ENCODE data around the gene CDKN2C.

Gene CDKN2C

DNA sequence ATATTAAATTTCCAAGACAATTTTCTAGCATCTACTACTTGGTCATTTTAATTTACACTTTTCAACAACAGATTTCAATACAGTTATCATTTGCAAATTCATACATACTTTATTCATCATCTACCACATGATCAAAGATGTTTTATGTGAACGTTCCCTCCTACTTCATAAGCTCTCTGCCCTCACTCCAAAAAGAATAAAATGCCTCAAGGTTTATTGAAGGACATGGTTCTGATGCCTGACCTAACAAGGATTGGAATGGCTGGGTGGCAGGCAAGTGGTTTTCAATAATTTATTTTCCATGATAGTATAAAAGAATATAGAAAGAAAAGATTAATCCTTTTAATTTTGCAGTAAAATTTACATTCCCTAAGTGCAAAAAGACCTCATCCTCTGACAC, 5.4 kb downstream of the CDKN2C start:
- in situ Hi-C loops (cut with MboI; ENCODE audit: low pct_unique_long_range_greater_than_20kb, low sequenced_read_pairs, unreplicated experiment): no loop called here
- TF ChIP-seq, protein P1, sequence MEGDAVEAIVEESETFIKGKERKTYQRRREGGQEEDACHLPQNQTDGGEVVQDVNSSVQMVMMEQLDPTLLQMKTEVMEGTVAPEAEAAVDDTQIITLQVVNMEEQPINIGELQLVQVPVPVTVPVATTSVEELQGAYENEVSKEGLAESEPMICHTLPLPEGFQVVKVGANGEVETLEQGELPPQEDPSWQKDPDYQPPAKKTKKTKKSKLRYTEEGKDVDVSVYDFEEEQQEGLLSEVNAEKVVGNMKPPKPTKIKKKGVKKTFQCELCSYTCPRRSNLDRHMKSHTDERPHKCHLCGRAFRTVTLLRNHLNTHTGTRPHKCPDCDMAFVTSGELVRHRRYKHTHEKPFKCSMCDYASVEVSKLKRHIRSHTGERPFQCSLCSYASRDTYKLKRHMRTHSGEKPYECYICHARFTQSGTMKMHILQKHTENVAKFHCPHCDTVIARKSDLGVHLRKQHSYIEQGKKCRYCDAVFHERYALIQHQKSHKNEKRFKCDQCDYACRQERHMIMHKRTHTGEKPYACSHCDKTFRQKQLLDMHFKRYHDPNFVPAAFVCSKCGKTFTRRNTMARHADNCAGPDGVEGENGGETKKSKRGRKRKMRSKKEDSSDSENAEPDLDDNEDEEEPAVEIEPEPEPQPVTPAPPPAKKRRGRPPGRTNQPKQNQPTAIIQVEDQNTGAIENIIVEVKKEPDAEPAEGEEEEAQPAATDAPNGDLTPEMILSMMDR (IDR thresholded peaks at IDR 0.05; ENCODE audit: extremely low read depth, insufficient read depth, missing control alignments): no peak
- no peak for DNase-seq (ENCODE audit: low spot score)

DNA sequence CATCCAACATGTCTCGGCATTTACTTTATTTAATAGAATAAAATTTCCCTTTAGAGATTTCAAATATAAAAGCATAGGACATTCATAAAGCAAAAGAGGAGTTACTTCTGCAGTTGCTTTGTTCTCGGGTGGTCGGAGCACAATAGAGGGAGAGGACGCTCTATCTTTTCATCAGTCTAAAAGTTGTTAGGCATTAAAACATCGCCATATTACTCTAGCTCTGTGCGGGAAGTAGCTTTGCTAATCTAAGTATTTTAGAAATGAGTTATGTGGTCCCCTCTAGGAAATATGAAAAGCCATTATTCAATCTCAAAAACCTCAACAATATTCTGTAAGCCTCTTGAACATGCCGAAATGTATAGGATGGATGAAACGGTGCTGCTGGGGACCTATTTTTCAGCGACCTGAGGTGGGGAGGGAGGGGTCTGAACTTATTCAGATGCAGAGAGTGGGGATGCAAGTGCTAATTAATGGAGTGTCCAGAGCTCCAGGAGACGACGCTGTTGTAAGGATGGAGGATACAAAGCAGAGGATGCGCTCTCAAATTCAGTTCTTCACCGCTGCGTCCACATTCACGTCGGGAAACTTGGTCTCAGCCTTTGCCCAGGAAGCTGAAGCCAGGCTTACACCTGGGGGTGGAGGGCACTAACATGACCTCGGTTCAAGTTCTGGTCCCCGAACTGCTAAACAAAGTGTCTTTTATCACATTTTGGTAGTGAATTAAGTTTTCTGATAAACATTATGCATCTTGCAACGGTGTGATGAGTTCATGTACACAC, 6.3 kb downstream of the CDKN2C start:
- no peak for DNase-seq (ENCODE audit: low spot score)
- TF ChIP-seq, protein P1 (IDR thresholded peaks at IDR 0.05; ENCODE audit: extremely low read depth, insufficient read depth, missing control alignments): no peak
- in situ Hi-C loops (cut with MboI; ENCODE audit: low pct_unique_long_range_greater_than_20kb, low sequenced_read_pairs, unreplicated experiment): no loop called here

DNA sequence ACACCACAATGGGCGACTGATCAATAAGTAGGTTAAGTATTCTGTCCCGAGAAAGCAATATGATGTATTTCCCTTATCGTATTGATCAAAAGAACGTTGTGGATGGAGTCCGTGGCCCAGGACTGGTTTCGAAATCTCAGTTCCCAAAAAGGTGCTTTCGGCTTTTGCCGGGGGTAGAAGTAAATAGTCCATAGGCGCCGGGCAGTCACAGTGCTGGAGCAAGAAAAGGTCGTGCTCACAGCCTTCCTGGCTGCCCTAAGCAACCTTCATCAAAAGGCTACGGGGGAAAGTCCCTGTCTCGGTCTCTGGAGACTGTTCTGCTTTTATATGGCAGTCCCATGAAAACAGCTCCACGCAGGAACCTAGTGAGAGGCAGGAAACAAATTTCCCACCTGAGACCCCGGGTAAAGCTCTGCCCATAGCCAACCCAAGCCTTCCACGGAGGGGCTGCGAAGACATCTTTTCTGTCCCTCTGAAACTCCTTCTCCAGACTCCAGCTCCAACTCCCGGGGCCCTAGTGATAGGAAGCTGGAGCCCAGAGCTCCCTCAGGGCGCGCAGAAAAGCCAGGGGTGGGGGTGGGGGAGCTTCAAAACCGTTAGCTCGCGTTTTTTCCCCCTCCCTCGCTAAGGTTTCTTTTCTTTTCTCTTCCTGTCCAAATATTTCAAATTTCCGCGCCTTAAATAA, 7.0 kb downstream of the CDKN2C start:
- TF ChIP-seq, protein P1 (IDR thresholded peaks at IDR 0.05; ENCODE audit: extremely low read depth, insufficient read depth, missing control alignments): no peak
- DNase-seq (ENCODE audit: low spot score): peak; percentile 65
- in situ Hi-C loops (cut with MboI; ENCODE audit: low pct_unique_long_range_greater_than_20kb, low sequenced_read_pairs, unreplicated experiment): no loop called here

DNA sequence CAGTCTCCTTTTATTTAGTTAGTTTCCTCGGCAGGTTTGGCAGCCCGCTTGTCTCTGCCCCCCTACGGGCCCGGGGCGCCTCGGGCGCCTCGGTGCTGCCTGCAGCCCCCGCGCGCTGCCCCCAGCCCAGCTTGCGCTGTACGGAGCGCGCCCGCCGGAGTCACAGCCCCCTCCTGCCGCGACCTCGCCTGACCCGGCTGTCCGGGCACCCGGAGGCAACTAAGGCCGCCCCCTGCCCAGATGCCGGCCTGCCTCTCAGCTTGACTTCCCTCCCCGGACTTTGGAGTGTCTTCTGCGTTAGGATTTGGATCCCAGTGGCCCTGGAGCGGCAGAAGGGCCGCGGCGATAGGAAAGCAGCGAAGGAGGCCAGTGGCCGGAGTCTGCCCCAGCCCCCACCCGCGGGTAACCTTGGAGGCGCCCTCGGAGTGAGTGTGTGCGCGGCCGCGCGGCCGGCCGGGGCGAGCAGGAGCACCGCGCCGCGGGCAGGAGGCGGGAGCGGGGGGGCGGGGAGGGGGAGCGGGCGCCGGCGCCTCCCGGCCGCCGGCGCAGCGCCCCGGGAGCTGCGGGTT, 7.6 kb downstream of the CDKN2C start:
- peak; percentile 73 for DNase-seq (ENCODE audit: low spot score)
- TF ChIP-seq, protein P1 (IDR thresholded peaks at IDR 0.05; ENCODE audit: extremely low read depth, insufficient read depth, missing control alignments): no peak
- in situ Hi-C loops (cut with MboI; ENCODE audit: low pct_unique_long_range_greater_than_20kb, low sequenced_read_pairs, unreplicated experiment): no loop called here

DNA sequence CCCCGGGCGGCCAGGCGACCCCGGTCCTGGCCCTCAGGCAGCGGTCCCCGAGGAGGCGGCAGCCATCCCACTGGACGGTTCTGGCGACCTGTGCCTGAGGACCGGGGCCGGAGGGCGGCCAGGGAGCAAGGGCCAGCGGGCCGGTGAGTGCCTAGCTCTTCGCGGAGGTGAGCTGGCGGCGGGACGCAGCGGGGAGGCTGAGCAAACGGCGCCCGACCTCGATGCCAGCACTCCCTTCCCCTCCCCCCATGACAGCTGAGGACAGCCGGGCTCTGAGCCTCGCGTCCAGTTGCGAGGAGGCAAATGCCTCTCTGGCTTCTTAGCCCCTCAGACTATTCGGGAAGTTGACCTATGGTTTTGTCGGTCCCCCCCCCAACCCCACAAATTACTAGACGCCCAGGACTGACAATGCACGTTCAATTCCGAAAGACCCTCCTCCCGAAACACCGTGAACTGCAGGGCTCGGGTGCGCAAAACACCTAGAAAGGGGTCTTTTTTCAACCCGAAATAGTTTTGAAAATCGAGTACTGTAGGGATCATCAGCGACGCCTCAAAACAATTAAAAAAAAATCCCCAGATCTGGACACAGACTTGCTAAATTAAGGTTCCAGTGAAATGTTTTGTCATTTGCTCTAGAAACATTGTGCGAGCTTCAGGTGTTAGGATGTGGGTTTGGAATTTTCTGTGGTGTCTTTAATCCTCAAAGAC, 8.3 kb downstream of the CDKN2C start:
- in situ Hi-C loops (cut with MboI; ENCODE audit: low pct_unique_long_range_greater_than_20kb, low sequenced_read_pairs, unreplicated experiment): no loop called here
- TF ChIP-seq, protein P1 (IDR thresholded peaks at IDR 0.05; ENCODE audit: extremely low read depth, insufficient read depth, missing control alignments): no peak
- DNase-seq (ENCODE audit: low spot score): peak; percentile 66

All from GM13977 (cell line).